ENCODE measurements around the gene GPAT3. TPM values are rescaled to one million over a fixed set of nuclear protein-coding genes. Genes with fewer than 3 reads are reported as not detected.

GPAT3 gene
- total RNA-seq = 10 to 100 TPM in 2 of 4 donors, 1 to 10 TPM in 2; 4.4 to 37.5 (median 10.2) TPM

DNA sequence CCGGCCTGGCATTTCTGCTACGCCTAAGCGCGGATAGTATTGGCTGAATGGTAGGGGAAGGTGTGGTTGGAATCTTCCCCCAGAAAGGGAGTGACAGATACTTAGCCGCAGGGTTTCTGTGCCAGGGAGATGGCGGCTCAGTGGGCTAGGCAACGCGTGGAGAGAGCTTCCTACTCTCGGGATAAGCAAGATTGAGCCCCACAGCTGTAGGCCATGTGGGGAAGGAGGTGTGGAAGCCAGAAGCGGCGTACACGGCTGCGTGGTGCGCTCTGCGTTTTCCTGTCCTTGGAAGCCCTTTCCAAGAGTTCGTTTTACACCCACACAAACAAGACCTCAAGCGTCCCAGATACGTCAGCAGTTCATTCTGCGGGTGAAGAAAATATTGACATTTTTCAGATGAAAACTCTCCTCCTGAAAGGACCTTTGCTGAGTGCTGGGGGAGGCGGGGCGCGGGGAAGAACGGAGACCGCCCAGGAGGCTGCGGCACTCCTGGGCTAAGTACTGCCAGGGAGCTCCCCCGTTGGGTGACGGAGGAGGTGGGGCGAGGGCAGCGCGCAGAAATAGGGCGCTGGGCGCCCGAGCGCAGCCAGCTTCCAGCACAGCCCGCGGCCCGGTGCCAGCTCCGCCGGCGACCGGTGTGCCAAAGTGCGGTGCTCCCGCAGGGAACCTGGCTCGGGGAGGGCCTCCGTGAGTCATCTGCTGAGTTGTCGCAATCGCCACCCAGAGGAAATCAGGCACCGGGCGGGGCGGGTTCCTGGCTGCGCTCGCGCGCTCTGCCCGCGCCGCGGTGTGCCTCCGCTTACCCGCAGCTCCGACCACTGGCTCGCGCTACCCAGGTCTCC lies at the start of gene GPAT3:
Gene GPAT3, plus strand, starts transcription at position 589 of the 842 bp plus-strand sequence. CDS start 515 bp downstream, outside the sequence.
- TF ChIP-seq, protein P1, sequence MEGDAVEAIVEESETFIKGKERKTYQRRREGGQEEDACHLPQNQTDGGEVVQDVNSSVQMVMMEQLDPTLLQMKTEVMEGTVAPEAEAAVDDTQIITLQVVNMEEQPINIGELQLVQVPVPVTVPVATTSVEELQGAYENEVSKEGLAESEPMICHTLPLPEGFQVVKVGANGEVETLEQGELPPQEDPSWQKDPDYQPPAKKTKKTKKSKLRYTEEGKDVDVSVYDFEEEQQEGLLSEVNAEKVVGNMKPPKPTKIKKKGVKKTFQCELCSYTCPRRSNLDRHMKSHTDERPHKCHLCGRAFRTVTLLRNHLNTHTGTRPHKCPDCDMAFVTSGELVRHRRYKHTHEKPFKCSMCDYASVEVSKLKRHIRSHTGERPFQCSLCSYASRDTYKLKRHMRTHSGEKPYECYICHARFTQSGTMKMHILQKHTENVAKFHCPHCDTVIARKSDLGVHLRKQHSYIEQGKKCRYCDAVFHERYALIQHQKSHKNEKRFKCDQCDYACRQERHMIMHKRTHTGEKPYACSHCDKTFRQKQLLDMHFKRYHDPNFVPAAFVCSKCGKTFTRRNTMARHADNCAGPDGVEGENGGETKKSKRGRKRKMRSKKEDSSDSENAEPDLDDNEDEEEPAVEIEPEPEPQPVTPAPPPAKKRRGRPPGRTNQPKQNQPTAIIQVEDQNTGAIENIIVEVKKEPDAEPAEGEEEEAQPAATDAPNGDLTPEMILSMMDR (IDR thresholded peaks at IDR 0.05; ENCODE audit: low read depth) = no peak

DNA sequence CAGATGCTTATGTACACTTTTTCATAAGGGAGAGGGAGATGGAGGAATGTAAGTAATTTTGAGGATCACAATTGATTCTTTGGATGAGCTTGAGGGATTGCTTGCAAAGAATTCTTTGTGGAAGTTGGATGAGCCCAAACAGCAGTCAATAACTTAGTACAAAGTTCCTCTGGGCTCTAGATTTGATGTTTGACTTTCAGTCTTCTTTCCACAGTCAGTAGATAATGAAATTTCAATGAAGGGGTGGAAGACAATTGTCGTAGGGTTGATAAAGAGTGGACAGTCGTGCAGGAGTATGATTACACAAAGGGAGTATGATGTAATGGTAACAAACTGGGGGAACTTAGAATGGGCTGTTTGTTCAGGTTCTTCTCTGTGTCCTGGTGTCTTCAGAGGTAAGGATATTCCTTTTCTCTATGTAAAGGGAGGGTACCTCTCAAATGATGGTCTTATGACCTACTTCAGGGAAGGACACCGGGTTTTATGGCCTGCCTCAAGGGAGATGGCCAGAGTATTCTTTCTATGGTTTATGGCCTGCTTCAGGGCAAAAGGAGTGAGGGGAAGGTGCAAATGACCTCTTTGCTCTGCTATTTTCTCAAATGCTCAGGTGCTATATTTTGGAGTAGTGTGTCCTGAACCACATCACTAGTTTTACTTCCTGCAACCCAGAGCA lies 49.3 kb upstream of the GPAT3 start:
- TF ChIP-seq, protein P1 (IDR thresholded peaks at IDR 0.05; ENCODE audit: low read depth) = no peak

DNA sequence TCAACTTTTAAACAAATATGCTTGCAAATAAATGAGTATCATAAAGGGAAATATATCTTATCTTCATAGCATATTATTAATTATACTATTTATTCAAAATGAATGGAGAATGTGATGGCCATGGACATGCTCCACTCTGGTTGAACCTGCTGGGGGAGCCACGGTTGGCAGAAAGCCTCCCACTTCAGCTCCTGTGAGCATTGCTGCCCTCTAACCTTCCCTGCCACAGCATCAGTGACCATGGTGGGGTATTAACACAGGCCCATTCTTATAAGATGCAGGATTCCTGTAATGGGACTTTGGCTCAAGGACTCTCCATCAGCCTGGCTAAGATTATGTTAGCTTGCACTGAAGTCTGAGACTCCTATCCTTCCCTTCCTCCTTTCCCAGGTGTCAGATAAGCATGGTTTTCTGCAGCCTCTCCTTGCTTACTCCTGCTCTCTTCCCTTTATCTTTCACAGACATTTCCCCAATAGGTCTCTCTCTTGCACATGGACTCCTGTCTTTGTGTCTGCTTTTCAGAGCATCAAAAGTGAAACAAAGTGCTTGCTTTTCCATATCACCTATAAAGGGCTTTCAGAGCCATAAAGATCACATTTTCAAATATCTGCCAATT lies 46.1 kb upstream of the GPAT3 start:
- TF ChIP-seq, protein P1 (IDR thresholded peaks at IDR 0.05; ENCODE audit: low read depth) = no peak

DNA sequence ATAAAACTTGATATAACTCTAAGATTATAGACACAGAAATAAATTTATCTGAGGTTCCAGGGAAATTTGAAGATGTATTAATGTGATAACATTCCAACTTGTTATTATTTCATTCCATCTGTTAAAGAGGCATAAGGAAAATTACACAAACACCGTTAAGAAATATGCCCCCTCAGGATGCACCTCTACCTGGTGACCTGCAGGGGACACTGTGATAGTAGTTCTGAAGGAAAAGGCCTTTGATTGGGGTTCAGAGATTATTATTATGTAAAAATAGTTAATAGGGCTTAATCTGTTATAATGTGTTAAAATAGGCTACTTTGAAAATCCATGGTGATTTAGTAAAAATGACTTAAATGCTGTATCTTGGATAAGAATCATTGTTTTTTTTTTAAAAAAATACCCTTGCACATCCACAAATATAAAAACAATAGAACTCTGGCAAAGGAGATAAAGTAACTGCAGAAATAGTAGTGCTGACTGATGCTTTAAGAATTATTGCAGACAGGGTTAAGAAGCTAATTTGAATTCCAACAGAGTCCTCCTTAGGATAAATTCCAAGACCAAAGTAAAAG lies 44.9 kb upstream of the GPAT3 start:
- TF ChIP-seq, protein P1 (IDR thresholded peaks at IDR 0.05; ENCODE audit: low read depth) = no peak

DNA sequence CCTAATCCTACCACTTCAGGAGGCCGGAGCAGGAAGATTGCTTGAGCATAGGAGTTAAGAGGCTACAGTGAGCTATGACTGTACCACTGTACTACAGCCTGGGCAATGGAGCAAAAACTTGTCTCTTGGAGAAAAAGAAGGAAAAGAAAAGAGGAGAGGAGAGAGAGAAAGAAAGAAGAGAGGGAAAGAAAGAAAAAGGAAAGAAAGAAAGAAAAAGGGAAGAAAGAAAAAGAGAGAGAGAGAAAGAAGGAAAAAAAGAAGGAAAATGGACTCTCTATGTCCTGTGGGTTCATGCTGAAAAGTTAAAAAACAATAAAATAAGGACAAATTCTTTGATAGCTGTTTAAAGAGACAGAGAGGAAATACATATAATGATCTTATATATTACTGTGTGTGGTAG lies 37.7 kb upstream of the GPAT3 start:
- TF ChIP-seq, protein P1 (IDR thresholded peaks at IDR 0.05; ENCODE audit: low read depth) = no peak

DNA sequence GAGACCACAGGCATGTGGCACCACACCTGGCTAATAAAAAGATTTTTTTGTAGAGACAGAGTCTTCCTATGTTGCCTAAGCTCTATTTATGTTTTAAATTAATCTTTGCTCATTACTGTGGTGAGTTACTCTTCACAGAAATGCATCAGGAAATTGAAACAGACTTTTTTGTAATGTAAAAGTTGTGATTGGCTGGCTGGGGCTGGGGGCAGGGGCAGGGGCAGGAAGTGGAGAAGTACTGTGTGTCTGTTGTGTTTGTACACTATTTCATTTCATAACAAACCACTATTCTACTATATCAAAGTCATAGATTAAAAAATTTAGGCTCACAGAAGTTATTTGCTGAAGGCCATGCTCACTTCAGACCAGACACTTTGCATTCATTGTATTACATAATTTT lies 31.9 kb upstream of the GPAT3 start:
- TF ChIP-seq, protein P1 (IDR thresholded peaks at IDR 0.05; ENCODE audit: low read depth) = no peak
